CD4-positive, alpha-beta T cell treated with Interleukin-21 for 1 hour (primary cell): Measurements from ENCODE around the gene SEPHS2.
"Not testable (repeated sequence)": the region's sequence is repeated elsewhere in the genome, so short reads cannot be mapped to it uniquely, and the experiment has no call there.

Source experiments
- DNase-seq: peaks from one replicate; pipeline ENCODE4 v3.0.0-alpha.2; 2020

SEPHS2 gene

GRCh38 chr16:30464078-30464477 is 18.4 kb upstream of the SEPHS2 start:
- DNase-seq, result no peak

GRCh38 chr16:30461426-30461825 is 15.8 kb upstream of the SEPHS2 start:
- DNase-seq, result not testable (repeated sequence)

DNA sequence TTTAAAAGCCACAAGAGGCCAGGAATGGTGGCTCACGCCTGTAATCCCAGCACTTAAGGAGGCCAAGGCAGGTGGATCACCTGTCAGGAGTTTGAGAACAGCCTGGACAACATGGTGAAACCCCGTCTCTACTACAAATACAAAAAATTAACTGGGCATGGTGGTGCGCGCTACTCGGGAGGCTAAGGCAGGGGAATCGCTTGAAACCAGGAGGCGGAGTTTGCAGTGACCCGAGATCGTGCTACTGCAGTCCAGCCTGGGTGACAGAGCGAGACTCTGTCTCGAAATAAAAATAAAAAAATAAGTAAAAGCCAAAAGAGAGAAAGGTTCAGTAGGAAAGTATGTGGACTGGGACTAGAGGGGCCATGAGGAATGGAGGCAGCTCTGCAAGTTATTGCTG is 13.8 kb upstream of the SEPHS2 start:
- no peak for DNase-seq

DNA sequence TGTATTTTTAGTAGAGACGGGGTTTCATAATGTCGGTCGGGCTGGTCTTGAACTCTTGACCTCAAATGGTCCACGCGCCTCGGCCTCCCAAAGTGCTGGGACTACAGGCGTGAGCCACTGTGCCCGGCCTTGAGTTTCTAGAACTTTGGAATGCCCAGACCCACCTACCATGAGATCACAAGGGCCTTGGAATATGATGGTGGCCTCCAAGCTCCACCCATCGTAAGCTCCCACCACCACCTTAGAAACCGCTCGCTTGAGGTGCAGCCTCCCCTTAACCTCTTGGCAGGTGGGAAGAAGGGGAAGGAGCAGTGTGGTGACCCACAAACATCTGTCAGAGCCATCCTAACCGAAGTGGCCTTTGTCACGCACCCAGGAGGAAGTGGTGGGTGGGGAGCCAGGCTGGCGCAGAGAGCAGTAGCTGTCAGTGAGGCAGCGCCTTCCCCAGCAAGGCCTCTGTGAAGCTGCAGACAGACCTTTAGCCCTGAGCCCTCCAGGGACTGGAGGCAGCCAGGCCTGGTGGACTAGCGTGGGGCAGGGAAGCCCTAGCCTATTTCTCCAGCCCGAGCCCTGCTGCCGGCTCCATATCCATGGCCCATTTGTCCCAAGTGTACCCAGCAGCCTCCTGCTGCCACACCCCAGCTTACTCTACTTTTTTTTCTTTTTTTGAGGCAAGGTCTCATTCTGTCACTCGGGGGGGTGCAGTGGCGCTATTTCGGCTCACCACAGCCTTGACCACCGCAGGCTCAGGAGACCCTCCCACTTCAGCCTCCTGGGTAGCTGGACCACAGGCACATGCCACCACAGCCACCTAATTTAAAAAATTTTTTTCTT is 13.1 kb upstream of the SEPHS2 start:
- peak; percentile 77 for DNase-seq

DNA sequence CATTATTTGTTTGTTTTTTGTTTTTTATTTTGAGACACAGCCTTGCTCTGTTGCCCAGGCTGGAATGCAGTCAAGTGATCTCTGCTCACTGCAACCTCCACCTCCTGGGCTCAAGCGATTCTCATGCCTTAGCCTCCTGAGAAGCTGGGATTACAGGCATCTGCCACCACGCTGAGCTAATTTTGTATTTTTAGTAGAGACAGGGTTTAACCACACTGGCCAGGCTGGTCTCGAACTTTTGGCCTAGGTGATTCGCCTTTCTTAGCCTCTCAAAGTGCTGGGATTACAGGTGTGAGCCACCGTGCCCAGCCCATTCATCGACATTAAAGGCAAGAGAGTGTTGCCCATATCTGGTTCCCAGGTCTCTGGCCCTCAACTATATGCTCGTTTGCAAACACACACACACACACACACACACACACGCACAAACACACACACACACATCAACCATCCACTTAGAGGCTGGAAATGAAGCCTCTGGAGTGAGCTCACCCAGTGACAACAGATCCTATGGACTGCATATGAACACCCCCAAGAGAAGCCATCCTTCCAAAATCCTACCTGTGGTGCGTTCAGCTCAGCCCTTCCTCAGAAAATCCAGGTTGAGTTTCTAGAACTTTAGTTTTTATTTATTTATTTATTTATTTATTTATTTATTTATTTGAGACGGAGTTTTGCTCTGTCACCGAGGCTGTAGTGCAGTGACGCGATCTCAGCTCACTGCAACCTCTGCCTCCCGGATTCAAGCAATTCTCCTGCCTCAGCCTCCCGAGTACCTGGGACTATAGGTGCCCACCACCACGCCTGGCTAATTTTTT is 12.3 kb upstream of the SEPHS2 start:
- DNase-seq, result no peak

DNA sequence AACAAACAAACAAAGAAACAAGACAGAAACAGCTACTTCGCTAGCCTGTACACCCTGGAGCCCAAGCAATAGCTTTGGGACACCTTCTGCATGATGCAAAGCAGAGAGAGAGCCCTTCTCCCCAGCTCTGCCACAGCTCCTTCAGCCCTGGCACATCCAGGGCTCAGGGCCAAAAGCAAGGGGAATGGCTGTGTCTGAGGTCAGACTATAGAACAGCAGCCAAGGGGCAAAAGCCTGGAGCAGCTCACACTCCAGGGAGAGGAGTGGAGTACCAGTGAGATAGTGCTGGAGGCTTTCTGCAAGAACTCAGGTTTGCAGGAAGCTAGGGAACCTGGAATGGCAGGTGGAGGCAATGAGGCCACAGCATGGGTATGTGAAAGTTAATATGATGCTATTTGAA is 11.6 kb upstream of the SEPHS2 start:
- DNase-seq, result no peak

DNA sequence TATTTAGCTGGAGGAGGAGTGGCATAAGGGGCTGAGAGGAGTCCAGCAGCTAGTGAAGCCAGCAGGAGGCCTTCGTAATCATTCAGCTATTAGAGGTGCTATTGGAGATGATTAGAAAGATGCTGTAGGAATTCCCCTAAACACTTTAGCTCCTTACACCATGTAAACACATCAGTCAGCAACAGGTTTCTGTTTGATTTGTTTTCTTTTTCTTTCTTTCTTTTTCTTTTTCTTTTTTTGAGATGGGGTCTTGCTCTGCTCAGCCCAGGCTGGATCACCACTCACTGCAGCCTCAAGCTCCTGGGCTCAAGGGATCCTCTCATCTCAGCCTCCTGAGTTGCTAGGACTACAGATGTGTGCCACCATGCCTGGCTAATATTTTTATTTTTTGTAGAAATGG is 10.6 kb upstream of the SEPHS2 start:
- DNase-seq, result no peak

DNA sequence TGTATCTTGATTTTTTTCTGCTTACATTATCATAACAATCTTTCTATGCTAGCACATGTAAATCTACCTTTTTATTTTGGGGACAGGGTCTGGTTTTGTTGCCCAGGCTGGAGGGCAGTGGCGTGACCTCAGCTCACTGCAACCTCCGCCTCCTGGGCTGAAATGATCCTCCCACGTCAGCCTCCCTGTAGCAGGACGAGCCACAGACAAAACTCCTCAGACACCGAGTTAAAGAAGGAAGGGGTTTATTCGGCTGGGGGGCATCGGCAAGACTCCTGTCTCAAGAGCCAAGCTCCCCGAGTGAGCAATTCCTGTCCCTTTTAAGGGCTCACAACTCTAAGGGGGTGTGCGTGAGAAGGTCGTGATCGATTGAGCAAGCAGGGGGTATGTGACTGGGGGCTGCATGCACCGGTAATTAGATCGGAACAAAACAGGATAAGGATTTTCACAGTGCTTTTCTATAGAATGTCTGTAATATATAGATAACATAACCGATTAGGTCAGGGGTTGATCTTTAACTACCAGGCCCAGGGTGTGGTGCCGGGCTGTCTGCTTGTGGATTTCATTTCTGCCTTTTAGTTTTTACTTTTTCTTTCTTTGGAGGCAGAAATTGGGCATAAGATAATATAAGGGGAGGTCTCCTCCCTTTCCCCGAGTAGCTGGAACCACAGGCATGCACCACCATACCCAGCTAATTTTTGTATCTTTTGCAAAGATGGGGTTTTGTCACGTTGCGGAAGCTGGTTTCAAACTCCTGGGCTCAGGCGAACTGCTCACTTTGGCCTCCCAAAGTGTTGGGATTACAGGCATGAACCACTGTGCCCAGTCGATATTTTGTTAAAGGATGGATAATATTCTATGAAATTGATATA is 7.3 kb upstream of the SEPHS2 start:
- DNase-seq, result not testable (repeated sequence)

- no peak for DNase-seq
Observed at GRCh38 chr16:30449116-30449435, 3.4 kb upstream of the SEPHS2 start.

DNA sequence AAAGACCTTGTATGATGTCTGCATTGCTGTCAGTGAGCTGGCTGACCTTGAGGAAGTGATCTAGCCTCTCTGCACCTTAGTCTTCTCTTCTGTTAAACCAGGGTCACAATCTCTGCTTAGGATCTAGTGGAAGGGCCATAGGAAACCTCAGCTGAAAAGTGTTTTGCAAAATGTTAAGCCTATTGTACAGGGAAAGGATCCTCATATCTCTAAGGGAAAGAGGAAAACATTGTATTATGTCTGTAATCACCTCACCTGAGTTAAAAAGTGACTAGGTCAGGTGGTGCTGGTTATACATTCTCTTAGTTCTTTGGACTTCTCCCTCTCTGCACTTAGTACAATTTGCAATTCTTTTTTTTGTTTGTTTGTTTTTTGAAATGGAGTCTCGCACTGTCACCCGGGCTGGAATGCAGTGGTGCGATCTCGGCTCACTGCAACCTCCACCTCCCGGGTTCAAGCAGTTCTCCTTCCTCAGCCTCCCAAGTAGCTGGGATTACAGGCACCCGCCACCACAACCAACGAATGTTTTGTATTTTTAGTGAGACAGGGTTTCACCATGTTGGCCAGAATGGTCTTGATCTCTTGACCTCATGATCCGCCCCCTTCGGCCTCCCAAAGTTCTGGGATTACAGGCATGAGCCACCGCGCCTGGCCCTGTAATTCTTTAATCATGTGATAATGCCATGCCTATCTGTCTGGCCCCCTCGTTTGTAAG is 2.0 kb upstream of the SEPHS2 start:
- DNase-seq, result no peak

DNA sequence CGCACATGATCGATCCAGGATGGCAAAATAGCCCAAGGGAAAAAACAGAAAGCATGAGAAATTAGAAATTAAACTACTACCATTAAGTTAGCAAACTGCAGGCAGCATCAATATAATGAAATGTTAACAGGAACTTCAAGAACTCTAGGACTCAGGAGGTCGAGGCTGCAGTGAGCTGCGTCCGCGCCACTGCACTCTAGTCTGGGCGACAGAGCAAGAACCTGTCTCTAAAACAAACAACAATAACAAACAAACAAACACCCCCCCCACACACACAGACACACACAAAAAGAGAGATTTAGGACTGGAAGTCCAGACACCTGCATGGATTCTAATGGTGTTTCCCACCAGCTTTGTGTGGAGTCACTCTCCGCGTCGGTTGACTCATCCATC is 525 bp upstream of the SEPHS2 start:
- DNase-seq, result no peak

GRCh38 chr16:30445149-30445407 is 596 bp downstream of the SEPHS2 start:
- no peak for DNase-seq

DNA sequence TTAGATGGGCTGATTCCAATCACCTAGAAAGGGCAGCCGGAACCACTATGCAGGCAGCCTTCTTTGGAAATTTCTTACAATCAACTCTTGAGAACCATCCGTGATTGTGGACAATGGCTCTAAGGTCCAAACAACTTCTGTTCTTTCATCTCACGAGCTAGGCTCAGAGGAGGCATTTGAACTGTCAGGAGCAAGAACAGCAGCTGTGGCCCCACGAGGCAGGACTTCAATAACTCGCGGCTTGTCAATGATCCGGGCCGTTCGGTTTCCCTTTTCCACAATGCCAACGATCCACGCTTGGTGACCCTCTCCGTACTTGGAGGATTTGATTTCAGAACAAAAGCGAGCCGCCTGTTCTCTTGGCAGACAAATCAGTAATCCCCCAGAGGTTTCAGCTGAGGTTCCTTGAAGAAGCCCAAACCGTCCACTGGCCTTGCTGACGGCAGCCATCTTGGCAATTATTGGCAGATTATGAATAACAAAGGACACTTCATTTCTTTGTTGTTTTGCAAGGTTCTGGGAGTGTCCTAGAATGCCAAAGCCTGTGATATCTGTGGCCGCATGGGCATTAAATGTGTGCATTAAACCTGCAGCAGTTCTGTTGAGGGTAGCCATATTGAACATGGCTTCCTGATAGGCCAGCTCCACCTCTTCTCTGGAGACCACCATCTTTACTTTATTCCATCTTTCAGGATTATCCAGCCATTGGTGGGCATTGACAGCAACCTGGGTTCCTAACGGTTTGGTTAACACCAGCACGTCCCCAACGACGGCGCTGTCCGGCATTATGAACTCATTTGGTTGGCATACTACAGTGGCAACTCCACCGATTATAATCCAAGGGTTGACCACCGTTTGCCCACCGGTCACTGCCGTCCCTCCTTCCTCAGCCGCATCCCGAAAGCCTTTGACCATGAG is 1.2 kb downstream of the SEPHS2 start:
- DNase-seq, result no peak

- no peak for DNase-seq
Observed at GRCh38 chr16:30443631-30444030, 2.0 kb downstream of the SEPHS2 start.

DNA sequence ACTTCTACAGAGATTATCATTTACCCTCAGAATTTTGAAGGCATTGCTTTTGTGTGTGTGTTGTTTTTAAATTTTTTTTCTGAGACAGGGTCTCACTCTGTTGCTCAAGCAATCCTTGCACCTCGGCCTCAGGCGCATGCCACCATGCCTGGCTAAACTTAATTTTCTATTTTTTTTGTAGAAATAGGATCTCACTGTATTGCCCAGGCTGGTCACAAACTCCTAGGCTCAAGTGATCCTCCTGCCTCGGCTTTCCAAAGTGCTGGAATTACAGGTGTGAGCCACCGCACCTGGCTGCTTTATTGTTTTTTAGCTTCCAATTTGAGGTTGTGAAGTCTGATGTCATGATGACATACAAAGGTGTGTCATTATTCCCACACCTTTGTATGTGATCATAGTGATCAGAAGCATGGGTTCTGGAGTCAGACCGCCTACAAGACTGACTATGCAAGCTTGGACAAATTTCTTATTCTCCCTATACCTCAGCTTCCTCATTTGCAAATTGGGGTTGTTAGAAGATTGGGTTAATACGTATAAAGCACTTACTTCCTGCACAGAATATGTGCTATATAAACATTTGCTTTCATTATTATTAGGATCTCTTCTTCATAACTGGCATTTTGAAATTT is 5.8 kb downstream of the SEPHS2 start:
- no peak for DNase-seq

GRCh38 chr16:30438835-30439234 is 6.8 kb downstream of the SEPHS2 start:
- no peak for DNase-seq

GRCh38 chr16:30437511-30438046 is 8.1 kb downstream of the SEPHS2 start:
- DNase-seq, result no peak

DNA sequence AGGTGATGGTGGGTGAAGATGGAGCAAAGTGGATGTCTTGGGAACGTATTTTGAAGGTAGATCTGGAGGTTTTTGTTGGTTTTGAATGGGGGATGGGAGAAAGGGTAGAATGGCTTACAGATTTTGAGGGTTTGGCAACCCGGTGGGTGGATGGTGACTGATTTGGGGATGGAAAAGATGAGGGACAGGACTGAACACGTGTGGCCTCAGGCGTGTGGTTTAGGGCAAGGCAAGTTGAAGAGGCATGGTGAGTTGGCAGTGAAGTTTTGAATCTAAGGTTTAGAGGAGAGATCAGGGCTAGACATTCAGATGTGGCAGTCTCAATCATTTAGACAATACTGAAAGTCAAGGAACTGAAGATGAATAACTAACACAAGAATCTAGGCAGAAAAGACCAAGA is 10.8 kb downstream of the SEPHS2 start:
- DNase-seq, result no peak

DNA sequence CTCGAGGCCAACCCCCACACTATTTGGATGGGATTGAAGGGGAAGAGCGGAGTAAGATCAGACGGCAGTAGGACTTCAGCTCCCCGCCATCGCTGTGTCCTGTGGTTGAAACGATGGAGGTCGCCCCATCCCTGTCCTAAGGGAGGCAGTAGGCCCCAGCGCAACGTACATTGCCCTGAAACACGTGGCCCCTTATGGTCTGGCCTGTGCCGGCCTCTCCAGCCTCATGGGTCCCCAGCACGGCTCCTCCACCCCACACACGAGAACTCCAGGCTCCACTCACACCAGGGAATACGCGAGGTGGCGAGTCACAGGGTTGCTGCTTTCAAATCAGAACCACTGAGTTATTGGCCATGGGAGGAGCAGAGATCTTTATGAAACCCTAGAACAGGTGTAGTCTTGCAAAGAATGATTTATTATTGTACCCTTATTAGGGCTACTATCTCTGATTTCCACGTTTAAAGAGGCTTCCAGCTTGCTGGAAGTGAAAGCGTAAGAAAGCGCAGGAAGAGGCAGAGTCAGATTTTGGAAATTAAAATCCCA is 15.2 kb downstream of the SEPHS2 start:
- DNase-seq, result no peak

- peak; percentile 99 for DNase-seq
Observed at GRCh38 chr16:30429678-30430427, 15.8 kb downstream of the SEPHS2 start, which contains the start of gene DCTPP1. TSS of gene DCTPP1 (minus strand) at chr16:30430030. CDS start at chr16:30429980, 50 bp downstream.
